ENCODE results near the gene MOXD1. TPM values are rescaled to one million over a fixed set of nuclear protein-coding genes. Genes with fewer than 3 reads are reported as not detected.

The MOXD1 gene
- total and polyA plus RNA-seq, 2 experiments from 2014 or later = 9.0 to 16.8 TPM

GRCh38 chr6:132252113-132252512 lies 149.2 kb downstream of the MOXD1 start:
- H3K4me1 ChIP-seq (ENCODE audit: insufficient read depth) = no peaks in the 10 kb centered on the region
- H3K27me3 ChIP-seq = no peaks in the 10 kb centered on the region
- WGBS (ENCODE audit: low lambda C conversion rate, missing lambda C conversion rate) = 78% methylated on average over 4 of the region's 4 CpGs
- no peaks in the 10 kb centered on the region for H3K9me2 ChIP-seq (replicated peaks; ENCODE audit: insufficient read depth)
- H3K36me3 ChIP-seq (replicated peaks; ENCODE audit: insufficient read depth, low read depth) = no peaks in the 10 kb centered on the region
- H4K20me1 ChIP-seq (ENCODE audit: insufficient read depth, poor library complexity, severe bottlenecking) = no peaks in the 10 kb centered on the region
- H3K4me2 ChIP-seq = no peak overlapping the region
- DNase-seq (ENCODE audit: low spot score) = no peak
- H3K9me3 ChIP-seq (ENCODE audit: low read depth) = no peaks in the 10 kb centered on the region
- TF ChIP-seq EZH2phosphoT487 (IDR thresholded peaks at IDR 0.05; ENCODE audit: low read depth, severe bottlenecking, unreplicated experiment) (no peak), EZH2 (IDR thresholded peaks at IDR 0.05; ENCODE audit: borderline replicate concordance) (no peak)
- TF ChIP-seq, protein P1, sequence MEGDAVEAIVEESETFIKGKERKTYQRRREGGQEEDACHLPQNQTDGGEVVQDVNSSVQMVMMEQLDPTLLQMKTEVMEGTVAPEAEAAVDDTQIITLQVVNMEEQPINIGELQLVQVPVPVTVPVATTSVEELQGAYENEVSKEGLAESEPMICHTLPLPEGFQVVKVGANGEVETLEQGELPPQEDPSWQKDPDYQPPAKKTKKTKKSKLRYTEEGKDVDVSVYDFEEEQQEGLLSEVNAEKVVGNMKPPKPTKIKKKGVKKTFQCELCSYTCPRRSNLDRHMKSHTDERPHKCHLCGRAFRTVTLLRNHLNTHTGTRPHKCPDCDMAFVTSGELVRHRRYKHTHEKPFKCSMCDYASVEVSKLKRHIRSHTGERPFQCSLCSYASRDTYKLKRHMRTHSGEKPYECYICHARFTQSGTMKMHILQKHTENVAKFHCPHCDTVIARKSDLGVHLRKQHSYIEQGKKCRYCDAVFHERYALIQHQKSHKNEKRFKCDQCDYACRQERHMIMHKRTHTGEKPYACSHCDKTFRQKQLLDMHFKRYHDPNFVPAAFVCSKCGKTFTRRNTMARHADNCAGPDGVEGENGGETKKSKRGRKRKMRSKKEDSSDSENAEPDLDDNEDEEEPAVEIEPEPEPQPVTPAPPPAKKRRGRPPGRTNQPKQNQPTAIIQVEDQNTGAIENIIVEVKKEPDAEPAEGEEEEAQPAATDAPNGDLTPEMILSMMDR (IDR thresholded peaks at IDR 0.05; ENCODE audit: poor library complexity) = no peak
- no peaks in the 10 kb centered on the region for H3K79me2 ChIP-seq
- H3K27ac ChIP-seq = peak overlapping the region; percentile 6
- H3K4me3 ChIP-seq = no peak overlapping the region
- no peak overlapping the region for H2AFZ ChIP-seq

DNA sequence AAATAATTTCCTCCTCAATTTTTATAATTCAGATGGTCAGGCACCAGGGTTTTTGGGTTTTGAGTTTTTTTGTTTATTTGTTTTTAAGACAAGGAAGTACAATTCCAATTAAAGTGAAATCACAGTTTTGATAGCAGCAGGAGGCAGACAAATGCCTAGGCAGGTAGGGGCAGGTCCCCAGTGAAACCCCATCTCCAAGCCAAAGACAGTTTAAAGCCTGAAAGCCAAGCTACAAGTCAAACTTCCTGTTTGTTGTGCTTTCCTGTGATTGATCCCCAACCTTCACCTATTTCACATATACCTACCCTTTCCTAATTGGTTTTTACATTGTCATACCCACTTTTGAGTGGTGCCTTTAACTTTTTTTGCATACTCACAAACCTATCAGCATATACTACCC lies 149.6 kb downstream of the MOXD1 start:
- Histone ChIP-seq H3K4me2 (no peak overlapping the region), H3K27ac (peak overlapping the region; percentile 6), H3K79me2 (no peaks in the 10 kb centered on the region), H2AFZ (no peak overlapping the region), H3K9me3 (ENCODE audit: low read depth) (no peaks in the 10 kb centered on the region), H3K4me1 (ENCODE audit: insufficient read depth) (no peaks in the 10 kb centered on the region), H4K20me1 (ENCODE audit: insufficient read depth, poor library complexity, severe bottlenecking) (no peaks in the 10 kb centered on the region), H3K36me3 (replicated peaks; ENCODE audit: insufficient read depth, low read depth) (no peaks in the 10 kb centered on the region), H3K9me2 (replicated peaks; ENCODE audit: insufficient read depth) (no peaks in the 10 kb centered on the region), H3K4me3 (no peak overlapping the region), H3K27me3 (no peaks in the 10 kb centered on the region)
- no peak for DNase-seq (ENCODE audit: low spot score)
- TF ChIP-seq EZH2phosphoT487 (IDR thresholded peaks at IDR 0.05; ENCODE audit: low read depth, severe bottlenecking, unreplicated experiment) (no peak), EZH2 (IDR thresholded peaks at IDR 0.05; ENCODE audit: borderline replicate concordance) (no peak)
- TF ChIP-seq, protein P1 (IDR thresholded peaks at IDR 0.05; ENCODE audit: poor library complexity) = no peak

GRCh38 chr6:132247381-132248159 lies 153.7 kb downstream of the MOXD1 start:
- Histone ChIP-seq H3K79me2 (no peaks in the 10 kb centered on the region), H3K27ac (no peak overlapping the region), H3K4me3 (no peak overlapping the region), H3K36me3 (replicated peaks; ENCODE audit: insufficient read depth, low read depth) (no peaks in the 10 kb centered on the region), H3K9me3 (ENCODE audit: low read depth) (no peaks in the 10 kb centered on the region), H4K20me1 (ENCODE audit: insufficient read depth, poor library complexity, severe bottlenecking) (no peaks in the 10 kb centered on the region), H3K4me1 (ENCODE audit: insufficient read depth) (no peaks in the 10 kb centered on the region), H3K4me2 (no peak overlapping the region), H3K27me3 (no peaks in the 10 kb centered on the region), H2AFZ (no peak overlapping the region), H3K9me2 (replicated peaks; ENCODE audit: insufficient read depth) (no peaks in the 10 kb centered on the region)
- TF ChIP-seq, protein P1 (IDR thresholded peaks at IDR 0.05; ENCODE audit: poor library complexity) = no peak
- no peak for TF ChIP-seq EZH2 (IDR thresholded peaks at IDR 0.05; ENCODE audit: borderline replicate concordance)
- 88% methylated on average over 7 of the region's 7 CpGs for WGBS (ENCODE audit: low lambda C conversion rate, missing lambda C conversion rate)
- DNase-seq (ENCODE audit: low spot score) = no peak

Data from hepatocyte (in vitro differentiated cells).